NT2/D1 (cell line): ENCODE results near the gene RGMA.

Experiments
- YY1 ChIP-seq: IDR thresholded peaks from 2 replicates; pipeline ENCODE4 v1.6.1; 2011; ENCODE audit not compliant: insufficient read length, insufficient read depth
- ZNF274 ChIP-seq: IDR thresholded peaks from 2 replicates; pipeline ENCODE4 v1.6.1; 2011; ENCODE audit warnings: mild to moderate bottlenecking, low read depth, low read length

GRCh38 chr15:93058904-93059427 is 30.0 kb downstream of the RGMA start:
- TF ChIP-seq YY1 (no peak), ZNF274 (no peak)
